Measurements from ENCODE around the gene SCG2. TPM values are rescaled to one million over a fixed set of nuclear protein-coding genes. Genes with fewer than 3 reads are reported as not detected.

The SCG2 gene
- total RNA-seq, 1 donor from 2014 or later = 134 TPM

- peaks cover 12% of the 10 kb centered on the region for H3K4me1 Mint-ChIP-seq (ENCODE audit: unreplicated experiment)
- DNase-seq (ENCODE audit: extremely low spot score, unreplicated experiment) = no peak
- TF ChIP-seq, protein P1, sequence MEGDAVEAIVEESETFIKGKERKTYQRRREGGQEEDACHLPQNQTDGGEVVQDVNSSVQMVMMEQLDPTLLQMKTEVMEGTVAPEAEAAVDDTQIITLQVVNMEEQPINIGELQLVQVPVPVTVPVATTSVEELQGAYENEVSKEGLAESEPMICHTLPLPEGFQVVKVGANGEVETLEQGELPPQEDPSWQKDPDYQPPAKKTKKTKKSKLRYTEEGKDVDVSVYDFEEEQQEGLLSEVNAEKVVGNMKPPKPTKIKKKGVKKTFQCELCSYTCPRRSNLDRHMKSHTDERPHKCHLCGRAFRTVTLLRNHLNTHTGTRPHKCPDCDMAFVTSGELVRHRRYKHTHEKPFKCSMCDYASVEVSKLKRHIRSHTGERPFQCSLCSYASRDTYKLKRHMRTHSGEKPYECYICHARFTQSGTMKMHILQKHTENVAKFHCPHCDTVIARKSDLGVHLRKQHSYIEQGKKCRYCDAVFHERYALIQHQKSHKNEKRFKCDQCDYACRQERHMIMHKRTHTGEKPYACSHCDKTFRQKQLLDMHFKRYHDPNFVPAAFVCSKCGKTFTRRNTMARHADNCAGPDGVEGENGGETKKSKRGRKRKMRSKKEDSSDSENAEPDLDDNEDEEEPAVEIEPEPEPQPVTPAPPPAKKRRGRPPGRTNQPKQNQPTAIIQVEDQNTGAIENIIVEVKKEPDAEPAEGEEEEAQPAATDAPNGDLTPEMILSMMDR (IDR thresholded peaks at IDR 0.05) = no peak
- H3K4me3 Mint-ChIP-seq (ENCODE audit: unreplicated experiment) = no peak overlapping the region
- no peaks in the 10 kb centered on the region for H3K36me3 Mint-ChIP-seq (ENCODE audit: unreplicated experiment)
- no peaks in the 10 kb centered on the region for H3K27me3 Mint-ChIP-seq (ENCODE audit: unreplicated experiment)
- no peaks in the 10 kb centered on the region for H3K9me3 Mint-ChIP-seq (ENCODE audit: unreplicated experiment)
- no peak overlapping the region for H3K27ac Mint-ChIP-seq (ENCODE audit: unreplicated experiment)
Observed at GRCh38 chr2:223606946-223607345, 4.8 kb upstream of the SCG2 start.

DNA sequence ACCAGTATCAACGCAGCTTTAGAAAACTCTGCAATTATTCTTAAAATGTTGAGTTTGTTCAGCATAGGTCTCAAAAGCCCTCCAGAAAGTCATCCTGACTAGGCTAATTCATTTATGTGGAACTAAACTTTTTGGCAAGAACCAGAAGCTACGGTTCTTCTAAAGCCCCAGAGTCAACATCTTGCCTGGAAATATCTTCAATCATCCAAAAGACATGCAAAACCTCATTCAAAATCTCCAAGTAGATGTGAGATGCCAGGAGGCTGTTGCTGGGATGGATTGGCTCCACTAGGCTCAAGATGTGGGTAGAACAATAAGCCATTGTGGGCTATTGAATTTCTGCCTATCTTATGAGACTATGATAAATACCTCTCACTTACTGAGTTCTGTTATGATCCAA is 2.1 kb upstream of the SCG2 start:
- DNase-seq (ENCODE audit: extremely low spot score, unreplicated experiment) = no peak
- no peak overlapping the region for H3K27ac Mint-ChIP-seq (ENCODE audit: unreplicated experiment)
- TF ChIP-seq, protein P1 (IDR thresholded peaks at IDR 0.05) = no peak
- H3K4me3 Mint-ChIP-seq (ENCODE audit: unreplicated experiment) = no peak overlapping the region
- H3K27me3 Mint-ChIP-seq (ENCODE audit: unreplicated experiment) = no peaks in the 10 kb centered on the region
- H3K9me3 Mint-ChIP-seq (ENCODE audit: unreplicated experiment) = no peaks in the 10 kb centered on the region
- H3K4me1 Mint-ChIP-seq (ENCODE audit: unreplicated experiment) = peaks cover 34% of the 10 kb centered on the region
- H3K36me3 Mint-ChIP-seq (ENCODE audit: unreplicated experiment) = no peaks in the 10 kb centered on the region

- Mint-ChIP-seq H3K4me3 (ENCODE audit: unreplicated experiment) (no peak overlapping the region), H3K27me3 (ENCODE audit: unreplicated experiment) (no peaks in the 10 kb centered on the region), H3K36me3 (ENCODE audit: unreplicated experiment) (peaks cover 6% of the 10 kb centered on the region), H3K4me1 (ENCODE audit: unreplicated experiment) (peaks cover 47% of the 10 kb centered on the region), H3K27ac (ENCODE audit: unreplicated experiment) (peak overlapping the region; percentile 61), H3K9me3 (ENCODE audit: unreplicated experiment) (peaks cover 4% of the 10 kb centered on the region)
- DNase-seq (ENCODE audit: extremely low spot score, unreplicated experiment) = no peak
- TF ChIP-seq, protein P1 (IDR thresholded peaks at IDR 0.05) = no peak
Observed at GRCh38 chr2:223602972-223603371, 811 bp upstream of the SCG2 start.

- TF ChIP-seq, protein P1 (IDR thresholded peaks at IDR 0.05) = no peak
- Mint-ChIP-seq H3K9me3 (ENCODE audit: unreplicated experiment) (peaks cover 4% of the 10 kb centered on the region), H3K36me3 (ENCODE audit: unreplicated experiment) (peaks cover 12% of the 10 kb centered on the region), H3K27me3 (ENCODE audit: unreplicated experiment) (no peaks in the 10 kb centered on the region), H3K4me3 (ENCODE audit: unreplicated experiment) (peak overlapping the region; percentile 76), H3K27ac (ENCODE audit: unreplicated experiment) (peak overlapping the region; percentile 83), H3K4me1 (ENCODE audit: unreplicated experiment) (peaks cover 55% of the 10 kb centered on the region)
- no peak for DNase-seq (ENCODE audit: extremely low spot score, unreplicated experiment)
Observed at GRCh38 chr2:223601018-223601417, 1.1 kb downstream of the SCG2 start.

DNA sequence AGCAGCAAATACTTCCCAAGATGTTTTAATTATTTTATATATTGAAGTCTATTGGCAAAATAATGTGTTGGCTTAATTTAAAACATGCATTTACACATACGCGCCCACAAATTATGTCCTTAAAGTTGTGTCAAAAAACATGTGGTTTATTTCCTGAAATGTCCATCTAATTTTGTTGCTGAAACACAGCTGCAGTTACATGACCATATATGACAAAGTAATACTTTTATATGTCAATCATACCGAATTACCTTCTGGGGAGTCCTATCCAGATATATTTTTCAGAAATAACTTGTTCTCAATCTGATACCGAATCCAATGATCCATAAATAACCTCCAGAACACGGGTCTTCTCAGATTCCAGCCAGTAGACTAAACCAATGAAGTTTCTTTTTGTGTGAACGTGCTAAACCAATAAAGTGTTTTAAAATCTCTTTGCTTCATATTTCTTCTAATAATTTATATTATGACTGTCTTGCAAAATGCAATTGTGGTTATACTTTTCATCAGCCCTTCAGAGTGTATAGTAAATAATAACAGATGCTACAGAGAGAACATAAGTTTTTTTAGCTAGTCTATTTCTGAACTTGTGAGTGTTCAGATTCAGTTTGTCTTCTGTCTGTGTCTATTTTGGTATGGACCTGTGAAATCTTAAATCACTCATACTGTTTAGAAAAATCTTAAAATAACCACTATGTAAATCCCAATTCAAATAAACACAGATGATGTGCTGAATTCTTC is 2.4 kb downstream of the SCG2 start:
- Mint-ChIP-seq H3K4me3 (ENCODE audit: unreplicated experiment) (peak overlapping the region; percentile 68), H3K4me1 (ENCODE audit: unreplicated experiment) (peaks cover 55% of the 10 kb centered on the region)

More for the DNA sequence above, 2.4 kb downstream of the SCG2 start:
- Mint-ChIP-seq H3K36me3 (ENCODE audit: unreplicated experiment) (peaks cover 14% of the 10 kb centered on the region), H3K27me3 (ENCODE audit: unreplicated experiment) (no peaks in the 10 kb centered on the region), H3K27ac (ENCODE audit: unreplicated experiment) (peak overlapping the region; percentile 96), H3K9me3 (ENCODE audit: unreplicated experiment) (peaks cover 4% of the 10 kb centered on the region)
- TF ChIP-seq, protein P1 (IDR thresholded peaks at IDR 0.05) = no peak
- no peak for DNase-seq (ENCODE audit: extremely low spot score, unreplicated experiment)

All from osteocyte (in vitro differentiated cells).